Fibroblast of skin of abdomen (primary cell): Measurements from ENCODE around the gene ADAM12.
"Not testable (repeated sequence)": the region's sequence is repeated elsewhere in the genome, so short reads cannot be mapped to it uniquely, and the experiment has no call there.

ENCODE experiments used
- DNase-seq: peaks from one replicate; pipeline ENCODE4 v3.0.0-alpha.2; 2013

ADAM12 gene

GRCh38 chr10:126405239-126405775, 17.0 kb upstream of the ADAM12 start:
- peak; percentile 52 for DNase-seq

DNA sequence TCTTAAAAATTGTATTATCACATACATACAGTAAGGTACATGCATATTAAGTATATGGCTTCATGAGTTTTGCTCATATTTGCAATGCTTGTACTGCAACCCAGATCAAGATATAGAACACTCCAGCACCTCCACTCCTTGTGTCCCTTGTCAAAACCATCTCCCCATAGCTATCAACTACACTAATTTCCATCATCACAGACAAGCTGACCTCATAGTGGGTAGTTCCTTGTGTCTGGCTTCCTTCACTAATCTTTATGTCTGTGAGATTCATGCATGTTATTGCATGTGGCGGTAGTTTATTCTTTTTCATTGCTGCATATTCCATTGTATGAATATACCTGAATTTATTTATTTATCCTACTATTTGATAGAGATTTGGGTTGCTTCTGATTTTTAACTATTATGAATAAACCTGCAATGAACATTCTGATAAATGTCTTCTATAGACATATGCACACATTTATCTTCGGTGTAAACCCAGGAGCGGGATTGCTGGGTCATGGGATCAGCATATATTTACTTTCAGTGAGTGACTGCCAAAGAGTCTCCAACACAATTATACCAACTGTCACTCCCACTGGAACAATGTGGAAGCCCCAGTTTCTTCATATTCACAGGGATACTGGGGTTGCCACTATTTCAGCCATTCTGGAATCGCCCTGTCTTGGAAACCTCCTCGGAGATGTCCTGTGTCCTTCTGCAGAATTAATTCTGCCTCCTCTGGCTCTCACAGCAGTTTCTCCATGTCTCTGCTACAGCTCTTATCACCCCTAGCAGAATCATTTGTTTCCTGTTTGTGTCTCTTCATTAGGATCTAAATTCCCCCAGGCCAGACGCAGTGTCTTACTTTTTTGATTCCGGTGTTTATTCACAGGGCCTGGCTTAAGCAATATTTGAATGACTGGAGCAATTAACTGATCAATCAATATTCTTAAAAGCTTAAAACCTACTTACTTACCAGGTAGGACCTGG, 14.7 kb upstream of the ADAM12 start:
- no peak for DNase-seq

GRCh38 chr10:126400641-126401040, 12.4 kb upstream of the ADAM12 start:
- no peak for DNase-seq

DNA sequence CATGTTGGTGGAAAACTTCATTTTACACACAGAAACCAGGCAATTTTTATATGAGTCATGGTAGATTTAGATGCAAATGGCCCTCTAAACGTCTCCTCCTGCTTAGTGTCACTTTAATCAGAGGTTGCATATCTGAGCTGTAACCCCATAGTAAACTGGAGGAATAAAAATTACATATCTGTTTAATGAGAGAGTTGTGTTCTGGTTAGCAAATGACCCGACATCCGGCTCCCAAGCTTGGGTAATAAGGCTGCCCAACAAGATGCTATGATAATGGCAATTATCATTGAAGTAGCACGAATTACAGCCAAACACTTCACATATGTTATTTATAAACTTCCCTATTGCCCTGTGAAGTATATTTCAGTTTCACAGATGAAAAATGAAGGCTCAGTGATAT, 10.6 kb upstream of the ADAM12 start:
- DNase-seq, result peak; percentile 12

- DNase-seq, result no peak
Measured at GRCh38 chr10:126398383-126398743, 10.1 kb upstream of the ADAM12 start.

DNA sequence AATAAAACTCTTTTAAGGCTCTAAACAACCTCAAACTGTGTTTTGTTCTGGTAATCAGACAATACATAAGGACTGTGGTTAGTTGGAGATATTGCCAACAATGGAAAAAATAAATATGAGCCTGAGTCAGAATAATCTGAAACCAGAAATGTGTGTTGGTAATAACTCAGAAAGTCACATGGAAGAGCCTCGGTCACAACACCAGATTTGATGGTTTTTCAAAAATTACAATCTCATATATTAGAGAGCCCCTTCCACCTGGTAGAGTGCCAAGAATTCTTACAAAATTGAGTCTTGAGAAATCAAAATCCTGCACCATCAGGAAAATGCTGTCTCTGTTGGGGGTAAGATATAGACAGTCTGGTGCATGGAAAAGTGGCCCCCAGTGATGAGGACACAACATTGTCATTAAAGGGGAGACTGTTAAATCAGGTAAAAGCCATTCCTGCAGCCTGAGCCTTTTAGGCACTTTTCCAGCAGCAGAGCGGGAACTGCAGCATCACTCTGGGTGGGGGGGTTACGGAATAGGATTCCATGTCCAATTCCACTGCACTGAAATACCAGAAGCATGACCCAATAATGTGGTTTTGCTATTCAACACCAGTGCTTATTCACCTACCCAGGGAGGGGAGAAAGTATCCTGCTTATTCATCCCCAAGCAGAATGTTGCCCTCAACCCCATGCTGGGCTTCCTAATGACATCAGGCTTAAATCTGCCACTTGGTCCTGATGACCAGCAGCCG, 9.5 kb upstream of the ADAM12 start:
- peak; percentile 99 for DNase-seq

GRCh38 chr10:126397156-126397555, 8.9 kb upstream of the ADAM12 start:
- DNase-seq, result peak; percentile 53

DNA sequence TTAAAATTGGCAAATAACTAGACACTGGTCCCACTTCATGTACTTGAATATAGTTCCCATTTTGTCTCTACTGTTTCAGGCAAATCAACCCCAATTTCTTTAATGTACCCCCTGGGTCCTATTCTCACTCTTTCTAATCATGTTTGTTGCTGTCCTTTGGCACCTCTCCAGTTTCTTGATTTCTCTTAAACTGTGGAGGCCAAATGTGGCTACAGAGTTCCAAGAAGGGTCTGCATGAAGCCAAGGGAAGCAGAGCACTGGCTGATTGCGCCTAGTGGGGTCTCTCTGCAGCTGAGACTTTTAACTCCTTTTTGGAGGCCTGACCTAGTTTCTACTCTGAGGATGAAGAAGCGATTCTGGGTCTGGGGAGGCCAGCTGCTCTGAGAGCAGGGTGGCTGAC, 6.7 kb upstream of the ADAM12 start:
- DNase-seq, result no peak

DNA sequence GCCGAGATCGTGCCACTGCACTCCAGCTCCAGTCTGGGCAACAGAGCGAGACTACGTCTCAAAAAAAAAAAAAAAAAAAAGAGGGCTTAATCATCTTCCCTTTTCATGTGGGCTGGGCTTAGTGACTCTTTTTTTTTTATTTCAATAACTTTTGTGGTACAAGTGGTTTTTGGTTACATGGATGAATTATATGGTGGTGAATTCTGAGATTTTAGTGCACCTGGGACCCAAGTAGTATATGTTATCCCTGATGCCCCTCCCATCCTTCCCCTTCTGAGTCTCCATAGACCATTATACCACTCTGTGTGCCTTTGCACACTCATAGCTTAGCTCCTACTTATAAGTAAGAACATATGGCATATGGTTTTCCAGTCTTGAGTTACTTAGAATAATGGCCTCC, 4.8 kb upstream of the ADAM12 start:
- DNase-seq, result no peak

DNA sequence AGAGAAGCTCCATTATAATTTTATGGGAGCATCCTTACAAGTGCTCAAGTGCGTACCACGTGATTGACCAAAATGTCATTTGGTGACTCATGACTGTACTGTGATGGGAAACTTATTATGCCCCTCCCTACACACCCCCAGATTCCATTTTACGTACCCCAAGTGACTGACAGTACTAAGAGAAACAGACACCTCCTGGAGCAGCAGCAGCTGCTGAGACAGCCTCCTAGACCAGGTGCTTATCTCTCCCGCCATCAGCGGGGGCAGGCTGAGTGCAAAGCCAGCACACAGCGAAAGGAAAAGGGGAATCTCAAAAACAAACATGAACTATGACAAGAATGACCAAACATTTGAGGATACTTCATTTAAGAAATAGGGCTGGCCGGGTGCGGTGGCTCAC, 4.2 kb upstream of the ADAM12 start:
- DNase-seq, result no peak

DNA sequence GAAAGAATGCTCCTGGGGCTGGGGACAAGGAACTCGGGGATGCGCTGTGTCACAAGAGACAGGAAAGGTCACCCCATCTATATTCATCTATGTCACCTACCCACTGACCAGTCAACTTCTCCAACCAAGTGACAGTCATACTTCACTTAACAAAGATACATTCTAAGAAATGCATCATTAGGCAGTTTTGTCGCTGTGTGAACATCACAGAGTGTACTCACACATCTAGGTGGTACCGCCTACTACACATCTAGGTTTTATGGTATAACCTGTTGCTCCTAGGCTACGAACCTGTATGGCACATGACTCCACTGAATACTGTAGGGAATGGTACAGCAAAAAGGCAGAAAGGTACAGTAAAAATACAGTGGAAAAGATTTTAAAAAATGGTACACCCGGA, 3.8 kb upstream of the ADAM12 start:
- no peak for DNase-seq

DNA sequence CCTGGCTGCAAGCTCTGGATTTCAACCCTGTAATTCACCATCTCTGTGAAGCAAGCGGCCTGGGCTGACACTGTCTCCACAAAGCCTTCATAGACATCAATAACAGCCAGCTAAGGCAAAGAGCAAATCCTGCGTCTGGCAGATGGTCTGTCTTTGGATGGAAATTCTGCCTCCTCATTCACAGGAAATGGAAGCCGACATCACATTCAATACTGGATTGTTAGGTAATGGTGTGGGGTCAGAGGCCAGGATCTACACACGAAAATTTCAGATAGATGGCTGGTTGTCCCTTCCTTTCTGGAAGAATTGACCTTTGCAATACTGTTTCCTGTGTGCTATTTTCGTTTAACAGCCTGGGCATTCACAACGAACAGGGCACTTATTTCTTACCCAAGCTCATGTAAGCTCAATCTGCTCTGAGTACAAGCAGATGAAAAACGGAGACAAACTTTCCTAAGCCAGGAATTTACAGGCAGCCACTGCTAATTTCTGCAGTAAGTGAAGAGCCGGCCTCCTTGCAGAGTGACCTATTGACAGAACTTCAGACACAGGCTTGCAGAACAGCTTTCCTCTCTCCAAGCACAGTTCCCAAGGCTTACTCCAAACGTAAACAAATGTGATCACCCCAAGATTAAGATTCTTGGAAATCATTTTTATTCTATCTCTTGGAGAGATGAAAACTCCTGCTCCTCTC, 3.1 kb upstream of the ADAM12 start:
- peak; percentile 54 for DNase-seq

DNA sequence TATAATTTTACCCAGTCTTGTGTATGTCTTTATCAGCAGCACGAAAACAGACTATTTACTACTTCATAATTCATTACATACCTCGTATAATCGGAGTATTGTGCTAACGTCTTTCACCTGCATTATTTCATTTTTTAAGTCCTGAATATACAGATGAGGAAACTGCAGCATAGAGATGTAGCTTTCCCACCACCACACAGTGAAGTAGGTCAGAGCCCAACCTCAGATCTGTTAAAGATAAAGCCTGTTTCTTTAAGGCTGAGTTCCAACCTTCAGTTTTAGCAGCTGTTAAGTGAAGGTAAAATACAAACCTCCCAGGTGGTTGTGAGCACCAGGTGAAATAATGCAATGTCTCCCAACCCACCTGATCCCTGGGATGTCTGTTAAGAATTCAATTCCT, 2.0 kb upstream of the ADAM12 start:
- DNase-seq, result no peak

GRCh38 chr10:126387041-126387921, 996 bp downstream of the ADAM12 start:
- DNase-seq, result peak; percentile 81

DNA sequence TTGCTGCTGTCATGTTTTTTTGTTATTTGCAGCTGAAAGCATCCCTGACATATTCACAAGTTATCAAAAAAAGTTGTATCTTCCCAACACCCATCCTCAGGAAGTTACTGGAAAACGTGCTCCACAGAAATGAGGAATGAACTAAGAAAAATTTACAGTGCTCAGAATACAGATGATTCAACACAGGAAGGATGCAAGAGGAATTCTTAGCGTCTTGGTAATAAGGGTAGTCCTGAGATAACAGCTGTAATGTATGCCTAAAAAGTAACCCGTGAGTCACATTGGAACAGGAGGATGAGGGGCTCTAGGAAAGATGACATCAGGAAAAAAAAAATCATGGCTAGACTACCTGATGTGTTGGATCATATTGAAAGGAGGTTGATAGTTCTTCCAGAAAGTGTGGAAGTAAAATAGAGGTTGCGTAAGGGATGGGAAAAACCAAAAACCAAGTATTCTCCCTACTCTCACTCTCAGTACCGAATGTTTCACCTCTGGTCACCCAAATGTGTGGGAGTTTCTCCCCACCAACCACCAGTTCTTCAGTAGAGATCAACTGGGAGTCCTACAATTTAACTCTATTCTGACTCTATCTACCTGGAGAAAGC, 3.9 kb downstream of the ADAM12 start:
- peak; percentile 92 for DNase-seq

DNA sequence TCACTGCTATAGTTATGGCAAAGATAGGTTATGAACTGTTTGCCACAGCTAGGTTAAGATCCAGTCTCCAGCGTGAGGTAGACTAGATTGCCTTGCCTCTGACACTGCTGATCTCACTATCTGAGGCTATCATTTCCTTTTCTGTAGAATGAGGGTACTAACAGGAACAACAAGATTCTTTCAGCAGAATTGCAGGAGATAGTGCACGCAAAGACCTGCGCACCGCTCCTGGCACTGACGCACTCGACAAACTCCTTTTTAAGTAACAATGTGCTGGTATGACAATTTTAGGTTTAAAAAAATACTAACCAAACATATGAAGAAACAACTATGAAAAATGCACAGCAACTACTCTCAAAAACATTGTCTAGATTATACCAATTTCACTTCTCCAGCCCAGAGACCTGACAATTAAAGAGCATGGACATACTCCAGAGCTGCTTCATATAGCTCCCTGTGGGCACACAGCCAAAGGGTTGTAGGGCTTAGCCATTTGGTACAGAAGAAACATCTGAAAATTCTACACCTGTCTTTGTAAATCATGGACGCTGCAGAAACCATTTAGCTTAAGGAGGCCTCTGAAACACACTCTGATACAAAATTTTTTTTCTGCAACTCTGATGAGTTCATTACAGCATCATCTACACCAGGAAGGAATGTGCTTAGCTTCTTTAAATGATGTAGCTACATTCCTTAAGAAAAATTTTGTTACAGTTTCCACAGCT, 7.8 kb downstream of the ADAM12 start:
- DNase-seq, result peak; percentile 45

- DNase-seq, result not testable (repeated sequence)
Measured at GRCh38 chr10:126379166-126379565, 9.1 kb downstream of the ADAM12 start.

GRCh38 chr10:126376956-126377355, 11.3 kb downstream of the ADAM12 start:
- peak; percentile 49 for DNase-seq

DNA sequence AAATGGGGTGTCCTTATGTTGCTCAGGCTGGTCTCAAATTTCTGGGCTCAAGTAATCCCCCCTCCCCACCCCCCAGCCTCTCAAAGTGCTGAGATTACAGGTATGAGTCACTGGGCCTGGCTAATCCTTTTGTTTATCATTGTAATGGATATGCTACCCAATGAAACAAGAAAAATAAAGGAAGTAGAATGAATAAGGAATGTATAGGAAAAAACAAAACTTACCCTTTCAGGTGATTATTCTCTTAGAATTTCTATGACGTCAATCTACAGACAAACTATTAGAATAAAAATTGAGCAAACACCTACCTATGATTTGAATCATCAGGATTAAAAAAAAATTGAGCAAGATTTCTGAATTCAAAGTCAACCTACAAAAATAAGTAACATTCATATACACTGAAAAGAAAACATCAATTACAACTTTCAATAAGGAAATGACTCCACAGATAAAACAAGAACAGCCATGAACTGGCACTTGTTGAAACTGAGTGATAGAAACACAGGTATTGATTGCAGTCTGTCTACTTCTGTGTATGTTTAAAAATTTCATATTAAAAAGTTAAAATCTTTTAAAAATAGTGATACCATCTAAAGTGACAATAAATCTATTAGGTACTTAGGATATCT, 12.2 kb downstream of the ADAM12 start:
- no peak for DNase-seq

DNA sequence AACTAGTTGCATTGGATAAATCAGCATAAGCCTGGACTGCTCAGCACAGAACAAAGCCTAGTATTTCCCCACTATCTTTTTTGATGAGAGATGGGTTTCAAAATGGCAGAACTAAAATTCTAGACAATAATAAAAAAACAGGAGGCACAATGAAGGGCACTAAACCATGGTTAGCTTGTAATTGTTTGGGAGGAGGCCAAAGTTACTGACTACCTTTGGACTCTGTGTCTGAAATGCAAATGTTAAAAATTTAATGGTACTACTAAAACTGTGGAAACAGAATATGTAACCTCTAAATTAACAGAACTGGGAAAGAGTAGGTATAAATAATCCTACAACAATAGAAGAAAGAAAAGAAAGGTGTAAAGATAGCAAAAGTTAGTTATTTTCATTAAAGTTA, 13.0 kb downstream of the ADAM12 start:
- no peak for DNase-seq
